Astrocyte (in vitro differentiated cells and primary cell): ENCODE measurements around the gene ALOXE3. TPM values are rescaled to one million over a fixed set of nuclear protein-coding genes. Genes with fewer than 3 reads are reported as not detected.

Source experiments
- DNase-seq: peaks from one replicate; pipeline ENCODE4 v3.0.0-alpha.2; 2010; ENCODE audit warnings: low read depth
- FAIRE-seq: peaks from 2 replicates; lab custom pipeline; 2011; peaks lifted over from hg19 to GRCh38; lab: Jason Lieb, UNC
- H2AFZ ChIP-seq: 2 replicates; pipeline ENCODE4 v1.6.0; 2012; ENCODE audit warnings: low read depth, low read length, inconsistent platforms
- H3K27ac ChIP-seq: 2 replicates; pipeline ENCODE4 v1.5.1; 2011; ENCODE audit warnings: low read depth, low read length, inconsistent platforms
- H3K27me3 ChIP-seq: 2 replicates; pipeline ENCODE4 v1.6.0; 2011; ENCODE audit warnings: low read length, inconsistent platforms; ENCODE audit not compliant: insufficient read depth
- H3K36me3 ChIP-seq: 2 replicates; pipeline ENCODE4 v1.5.1; 2011; ENCODE audit warnings: low read length, inconsistent platforms; ENCODE audit not compliant: insufficient read depth
- H3K4me1 ChIP-seq: 2 replicates; pipeline ENCODE4 v1.5.1; 2011; ENCODE audit warnings: low read length, inconsistent platforms; ENCODE audit not compliant: insufficient read depth
- H3K4me2 ChIP-seq: 2 replicates; pipeline ENCODE4 v1.6.0; 2012; ENCODE audit warnings: low read length, inconsistent platforms
- H3K4me3 ChIP-seq: 2 replicates; pipeline ENCODE4 v1.5.1; 2011; ENCODE audit warnings: low read depth, mild to moderate bottlenecking, low read length, inconsistent platforms; ENCODE audit not compliant: insufficient read depth
- H3K79me2 ChIP-seq: 2 replicates; pipeline ENCODE4 v1.6.0; 2012; ENCODE audit warnings: mild to moderate bottlenecking, low read length, inconsistent platforms; ENCODE audit not compliant: insufficient read depth
- H3K9ac ChIP-seq: 2 replicates; pipeline ENCODE4 v1.6.0; 2012; ENCODE audit warnings: mild to moderate bottlenecking, low read length, inconsistent platforms
- H3K9me3 ChIP-seq: 2 replicates; pipeline ENCODE4 v1.5.1; 2012; ENCODE audit warnings: low read depth, mild to moderate bottlenecking, low read length, inconsistent platforms; ENCODE audit not compliant: insufficient read depth
- H4K20me1 ChIP-seq: 2 replicates; pipeline ENCODE4 v1.6.0; 2012; ENCODE audit warnings: low read length, inconsistent platforms; ENCODE audit not compliant: insufficient read depth
- H3K27ac Mint-ChIP-seq: one replicate; pipeline ENCODE4 v1.8.0; 2021; ENCODE audit warnings: mild to moderate bottlenecking, mixed read lengths; ENCODE audit not compliant: unreplicated experiment
- H3K27me3 Mint-ChIP-seq: one replicate; pipeline ENCODE4 v1.8.0; 2021; ENCODE audit warnings: low read depth, mixed read lengths; ENCODE audit not compliant: unreplicated experiment
- H3K36me3 Mint-ChIP-seq: one replicate; pipeline ENCODE4 v1.8.0; 2021; ENCODE audit warnings: low read depth, mixed read lengths; ENCODE audit not compliant: unreplicated experiment
- H3K4me1 Mint-ChIP-seq: one replicate; pipeline ENCODE4 v1.8.0; 2021; ENCODE audit warnings: low read depth, mixed read lengths; ENCODE audit not compliant: unreplicated experiment
- H3K4me3 Mint-ChIP-seq: one replicate; pipeline ENCODE4 v1.8.0; 2021; ENCODE audit warnings: mild to moderate bottlenecking, moderate library complexity, mixed read lengths; ENCODE audit not compliant: unreplicated experiment
- H3K9me3 Mint-ChIP-seq: one replicate; pipeline ENCODE4 v1.8.0; 2021; ENCODE audit warnings: mild to moderate bottlenecking, mixed read lengths; ENCODE audit not compliant: unreplicated experiment
- CTCF ChIP-seq: IDR thresholded peaks from 2 replicates; pipeline ENCODE4 v1.5.1; 2011; ENCODE audit warnings: low read depth, mild to moderate bottlenecking, inconsistent platforms, low read length, moderate library complexity; ENCODE audit not compliant: insufficient read depth
- EZH2 ChIP-seq: IDR thresholded peaks from 2 replicates; pipeline ENCODE4 v1.6.1; 2012; ENCODE audit warnings: mild to moderate bottlenecking, low read length, inconsistent platforms; ENCODE audit not compliant: insufficient read depth
- total RNA-seq: library from RNA; stranded (reverse); gene quantifications from 2 replicates; pipeline ENCODE4 v1.2.1, GENCODE V29; 2021

The ALOXE3 gene
- total RNA-seq, 1 donor from 2014 or later, result 0.82 TPM

GRCh38 chr17:8066841-8067775 is 51.2 kb downstream of the ALOXE3 start:
- H3K79me2 ChIP-seq, result no peaks in the 10 kb centered on the region
- no peak for FAIRE-seq
- H3K9ac ChIP-seq, result no peak overlapping the region
- Mint-ChIP-seq H3K4me3 (no peak overlapping the region), H3K27ac (no peak overlapping the region), H3K27me3 (peaks cover 94% of the 10 kb centered on the region), H3K9me3 (peaks cover 3% of the 10 kb centered on the region), H3K36me3 (no peaks in the 10 kb centered on the region), H3K4me1 (peaks cover 2% of the 10 kb centered on the region)
- no peak overlapping the region for H2AFZ ChIP-seq
- no peak overlapping the region for H3K4me2 ChIP-seq
- no peak overlapping the region for H3K4me3 ChIP-seq
- TF ChIP-seq EZH2 (no peak), CTCF (no peak)
- no peaks in the 10 kb centered on the region for H3K36me3 ChIP-seq
- no peak for DNase-seq
- no peaks in the 10 kb centered on the region for H3K4me1 ChIP-seq
- no peaks in the 10 kb centered on the region for H3K9me3 ChIP-seq
- H3K27ac ChIP-seq, result no peak overlapping the region
- peaks cover 51% of the 10 kb centered on the region for H3K27me3 ChIP-seq
- H4K20me1 ChIP-seq, result no peaks in the 10 kb centered on the region

GRCh38 chr17:8064561-8065019 is 53.7 kb downstream of the ALOXE3 start:
- no peak overlapping the region for H3K4me3 Mint-ChIP-seq

More at GRCh38 chr17:8064561-8065019, 53.7 kb downstream of the ALOXE3 start:
- no peak for TF ChIP-seq EZH2
- no peak for TF ChIP-seq CTCF
- Histone ChIP-seq H3K36me3 (no peaks in the 10 kb centered on the region), H3K4me1 (no peaks in the 10 kb centered on the region), H3K9ac (no peak overlapping the region), H3K9me3 (no peaks in the 10 kb centered on the region), H4K20me1 (no peaks in the 10 kb centered on the region), H3K27ac (no peak overlapping the region), H3K79me2 (no peaks in the 10 kb centered on the region), H3K27me3 (peaks cover 56% of the 10 kb centered on the region), H3K4me3 (no peak overlapping the region), H3K4me2 (no peak overlapping the region), H2AFZ (no peak overlapping the region)
- no peak for FAIRE-seq
- no peak for DNase-seq
- Mint-ChIP-seq H3K27ac (no peak overlapping the region), H3K4me1 (peaks cover 2% of the 10 kb centered on the region), H3K9me3 (peaks cover 3% of the 10 kb centered on the region), H3K36me3 (no peaks in the 10 kb centered on the region), H3K27me3 (peaks cover 88% of the 10 kb centered on the region)
